ENCODE measurements around the gene XPR1.

GRCh38 chr1:180615493-180616290, 16.1 kb upstream of the XPR1 start:
- no peak for TF ChIP-seq CTCF (IDR thresholded peaks at IDR 0.05)
- no peak for TF ChIP-seq EP300 (IDR thresholded peaks at IDR 0.05)
